ENCODE results near the gene LGALS12.

LGALS12 gene

GRCh38 chr11:63503492-63503891, 2.4 kb upstream of the LGALS12 start:
- Histone ChIP-seq H4K20me1 (ENCODE audit: insufficient read depth, low read length) (no peaks in the 10 kb centered on the region), H3K9me3 (ENCODE audit: insufficient read depth, low read length) (peaks cover 12% of the 10 kb centered on the region; the same call in 1 of the 2 replicates), H3K36me3 (replicated peaks; ENCODE audit: low read depth, low read length) (no peaks in the 10 kb centered on the region), H3K9ac (ENCODE audit: low read length) (no peak overlapping the region), H3K27me3 (ENCODE audit: low read depth, low read length) (peaks cover 4% of the 10 kb centered on the region; the same call in 1 of the 2 replicates), H3K79me2 (ENCODE audit: low read length) (no peaks in the 10 kb centered on the region), H3K4me1 (ENCODE audit: low read length) (no peaks in the 10 kb centered on the region), H3K4me2 (ENCODE audit: low read length) (no peak overlapping the region), H2AFZ (ENCODE audit: low read depth, low read length) (no peak overlapping the region), H3K4me3 (ENCODE audit: low read length) (no peak overlapping the region), H3K27ac (ENCODE audit: low read length) (no peak overlapping the region)
- TF ChIP-seq CTCF (IDR thresholded peaks at IDR 0.05; ENCODE audit: low read depth, low read length) (no peak), EZH2phosphoT487 (IDR thresholded peaks at IDR 0.05; ENCODE audit: low read depth) (no peak)

- Histone ChIP-seq H3K4me2 (ENCODE audit: low read length) (no peak overlapping the region), H3K4me1 (ENCODE audit: low read length) (no peaks in the 10 kb centered on the region), H3K9ac (ENCODE audit: low read length) (no peak overlapping the region), H3K4me3 (ENCODE audit: low read length) (no peak overlapping the region), H3K27ac (ENCODE audit: low read length) (no peak overlapping the region), H3K79me2 (ENCODE audit: low read length) (no peaks in the 10 kb centered on the region), H2AFZ (ENCODE audit: low read depth, low read length) (no peak overlapping the region), H3K27me3 (ENCODE audit: low read depth, low read length) (no peaks in the 10 kb centered on the region), H4K20me1 (ENCODE audit: insufficient read depth, low read length) (no peaks in the 10 kb centered on the region), H3K9me3 (ENCODE audit: insufficient read depth, low read length) (peaks cover 9% of the 10 kb centered on the region; the same call in 1 of the 2 replicates), H3K36me3 (replicated peaks; ENCODE audit: low read depth, low read length) (no peaks in the 10 kb centered on the region)
- TF ChIP-seq EZH2phosphoT487 (IDR thresholded peaks at IDR 0.05; ENCODE audit: low read depth) (no peak), CTCF (IDR thresholded peaks at IDR 0.05; ENCODE audit: low read depth, low read length) (no peak)
Observed at GRCh38 chr11:63504054-63504453, 1.8 kb upstream of the LGALS12 start.

GRCh38 chr11:63504933-63505586, 824 bp upstream of the LGALS12 start:
- Histone ChIP-seq H3K27me3 (ENCODE audit: low read depth, low read length) (no peaks in the 10 kb centered on the region), H3K9me3 (ENCODE audit: insufficient read depth, low read length) (peaks cover 6% of the 10 kb centered on the region; the same call in 1 of the 2 replicates), H2AFZ (ENCODE audit: low read depth, low read length) (no peak overlapping the region), H3K4me1 (ENCODE audit: low read length) (no peaks in the 10 kb centered on the region), H3K79me2 (ENCODE audit: low read length) (no peaks in the 10 kb centered on the region), H3K4me2 (ENCODE audit: low read length) (no peak overlapping the region), H4K20me1 (ENCODE audit: insufficient read depth, low read length) (no peaks in the 10 kb centered on the region), H3K4me3 (ENCODE audit: low read length) (no peak overlapping the region), H3K36me3 (replicated peaks; ENCODE audit: low read depth, low read length) (no peaks in the 10 kb centered on the region), H3K27ac (ENCODE audit: low read length) (no peak overlapping the region), H3K9ac (ENCODE audit: low read length) (no peak overlapping the region)
- TF ChIP-seq EZH2phosphoT487 (IDR thresholded peaks at IDR 0.05; ENCODE audit: low read depth) (no peak), CTCF (IDR thresholded peaks at IDR 0.05; ENCODE audit: low read depth, low read length) (no peak)

GRCh38 chr11:63506876-63507275, 992 bp downstream of the LGALS12 start:
- Histone ChIP-seq H3K4me2 (ENCODE audit: low read length) (no peak overlapping the region), H4K20me1 (ENCODE audit: insufficient read depth, low read length) (no peaks in the 10 kb centered on the region), H3K4me1 (ENCODE audit: low read length) (no peaks in the 10 kb centered on the region), H3K27me3 (ENCODE audit: low read depth, low read length) (no peaks in the 10 kb centered on the region), H3K79me2 (ENCODE audit: low read length) (no peaks in the 10 kb centered on the region), H3K4me3 (ENCODE audit: low read length) (no peak overlapping the region), H2AFZ (ENCODE audit: low read depth, low read length) (no peak overlapping the region), H3K27ac (ENCODE audit: low read length) (no peak overlapping the region), H3K36me3 (replicated peaks; ENCODE audit: low read depth, low read length) (no peaks in the 10 kb centered on the region), H3K9me3 (ENCODE audit: insufficient read depth, low read length) (no peaks in the 10 kb centered on the region), H3K9ac (ENCODE audit: low read length) (no peak overlapping the region)
- no peak for TF ChIP-seq CTCF (IDR thresholded peaks at IDR 0.05; ENCODE audit: low read depth, low read length)
- no peak for TF ChIP-seq EZH2phosphoT487 (IDR thresholded peaks at IDR 0.05; ENCODE audit: low read depth)

Measured in OCI-LY3 (cell line).